Measurements from ENCODE around the gene UBXN4. TPM values are rescaled to one million over a fixed set of nuclear protein-coding genes. Genes with fewer than 3 reads are reported as not detected.
A peak's percentile ranks its signal among the peaks of the same experiment; 100 is the strongest.

The UBXN4 gene
- total and polyA plus RNA-seq, 12 donors = 50.0 to 145 (median 96.3) TPM

DNA sequence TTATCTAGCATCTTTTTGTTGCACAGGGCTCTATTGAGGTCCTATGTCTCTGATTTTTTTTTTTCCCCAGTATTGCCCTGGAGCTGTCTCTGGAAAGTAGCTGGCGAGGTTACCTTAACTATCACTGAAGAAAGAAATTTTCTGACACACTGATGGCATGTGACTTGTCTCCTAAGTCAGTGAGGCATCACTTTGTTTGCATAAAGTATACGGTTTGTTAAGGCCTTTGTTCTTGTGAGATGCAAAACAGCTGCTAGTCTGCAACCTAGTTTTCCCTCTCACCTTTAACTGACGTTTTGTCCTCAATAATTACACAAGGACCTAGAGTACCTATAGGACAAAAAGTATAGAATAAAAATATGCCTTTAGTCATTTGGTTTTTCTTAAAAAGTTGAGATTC is 41.8 kb downstream of the UBXN4 start:
- no peaks in the 10 kb centered on the region for H3K4me1 ChIP-seq (replicated peaks in 1 of 2)
- H3K36me3 ChIP-seq (replicated peaks in 1 of 2) = peaks cover 0 to 64% of the 10 kb centered on the region in 2 donors
- no peak overlapping the region for H3K27ac ChIP-seq
- no peaks in the 10 kb centered on the region for H3K27me3 ChIP-seq
- intact Hi-C loops (cut with DNase I) = no loop called here
- WGBS, 4 donors = 83 to 93% (median 87%) methylated on average over 3 of the region's 3 CpGs
- H3K9me3 ChIP-seq (replicated peaks in 1 of 3) = no peaks in the 10 kb centered on the region
- H3K4me3 ChIP-seq = no peak overlapping the region
- TF ChIP-seq, protein P1, sequence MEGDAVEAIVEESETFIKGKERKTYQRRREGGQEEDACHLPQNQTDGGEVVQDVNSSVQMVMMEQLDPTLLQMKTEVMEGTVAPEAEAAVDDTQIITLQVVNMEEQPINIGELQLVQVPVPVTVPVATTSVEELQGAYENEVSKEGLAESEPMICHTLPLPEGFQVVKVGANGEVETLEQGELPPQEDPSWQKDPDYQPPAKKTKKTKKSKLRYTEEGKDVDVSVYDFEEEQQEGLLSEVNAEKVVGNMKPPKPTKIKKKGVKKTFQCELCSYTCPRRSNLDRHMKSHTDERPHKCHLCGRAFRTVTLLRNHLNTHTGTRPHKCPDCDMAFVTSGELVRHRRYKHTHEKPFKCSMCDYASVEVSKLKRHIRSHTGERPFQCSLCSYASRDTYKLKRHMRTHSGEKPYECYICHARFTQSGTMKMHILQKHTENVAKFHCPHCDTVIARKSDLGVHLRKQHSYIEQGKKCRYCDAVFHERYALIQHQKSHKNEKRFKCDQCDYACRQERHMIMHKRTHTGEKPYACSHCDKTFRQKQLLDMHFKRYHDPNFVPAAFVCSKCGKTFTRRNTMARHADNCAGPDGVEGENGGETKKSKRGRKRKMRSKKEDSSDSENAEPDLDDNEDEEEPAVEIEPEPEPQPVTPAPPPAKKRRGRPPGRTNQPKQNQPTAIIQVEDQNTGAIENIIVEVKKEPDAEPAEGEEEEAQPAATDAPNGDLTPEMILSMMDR (IDR thresholded peaks at IDR 0.05) = no peak
- TF ChIP-seq POLR2A (IDR thresholded peaks at IDR 0.05) = no peak
- no peak for DNase-seq

DNA sequence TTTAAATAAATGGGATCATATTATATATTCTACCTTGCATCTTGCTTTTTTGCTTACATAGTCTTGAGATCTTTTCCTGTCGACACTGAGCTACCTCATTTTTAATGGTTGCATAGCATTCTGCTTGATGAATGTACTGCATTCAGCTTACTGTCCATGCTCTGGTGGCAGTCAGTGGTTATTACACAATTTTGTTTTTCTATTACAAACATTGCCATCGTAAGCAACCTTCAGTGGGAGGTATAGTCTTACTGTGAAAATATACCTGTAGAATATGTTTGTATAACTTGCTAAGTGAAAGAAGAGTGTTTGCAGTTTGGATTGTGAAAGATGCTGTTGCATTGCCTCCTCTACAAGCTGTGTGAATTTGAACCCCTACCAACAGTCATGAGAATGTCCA is 43.4 kb downstream of the UBXN4 start:
- Histone ChIP-seq H3K27me3 (no peaks in the 10 kb centered on the region), H3K4me3 (no peak overlapping the region), H3K36me3 (replicated peaks in 1 of 2) (peaks cover 0 to 51% of the 10 kb centered on the region in 2 donors), H3K4me1 (replicated peaks in 1 of 2) (no peaks in the 10 kb centered on the region), H3K27ac (no peak overlapping the region), H3K9me3 (replicated peaks in 1 of 3) (no peaks in the 10 kb centered on the region)
- intact Hi-C loops (cut with DNase I) = no loop called here
- WGBS, 4 donors = 86 to 96% (median 94%) methylated on average over 2 of the region's 2 CpGs
- no peak for DNase-seq
- TF ChIP-seq, protein P1 (IDR thresholded peaks at IDR 0.05) = peak in 4 of 6 experiments; percentile 8 to 29 (median 22)
- TF ChIP-seq POLR2A (IDR thresholded peaks at IDR 0.05) = no peak

DNA sequence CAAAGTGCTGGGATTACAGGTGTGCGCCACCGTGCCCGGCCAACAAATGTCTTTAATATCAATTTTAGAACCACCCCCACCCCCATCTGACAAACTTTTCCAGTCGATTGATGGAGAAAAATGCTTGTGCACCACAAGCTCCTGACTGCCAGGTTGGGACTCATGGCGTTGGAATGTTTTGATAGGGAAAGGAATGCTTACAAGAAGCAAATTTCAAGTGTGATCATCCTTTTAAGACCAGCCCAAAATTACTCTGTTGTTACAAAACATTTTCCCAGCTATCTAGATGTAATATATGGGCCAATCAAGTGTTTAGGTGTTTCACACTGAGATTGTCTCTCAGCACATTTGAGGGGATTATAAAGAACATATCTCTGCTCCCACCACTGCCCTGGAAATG is 45.2 kb downstream of the UBXN4 start:
- TF ChIP-seq POLR2A (IDR thresholded peaks at IDR 0.05) = no peak
- TF ChIP-seq, protein P1 (IDR thresholded peaks at IDR 0.05) = no peak

DNA sequence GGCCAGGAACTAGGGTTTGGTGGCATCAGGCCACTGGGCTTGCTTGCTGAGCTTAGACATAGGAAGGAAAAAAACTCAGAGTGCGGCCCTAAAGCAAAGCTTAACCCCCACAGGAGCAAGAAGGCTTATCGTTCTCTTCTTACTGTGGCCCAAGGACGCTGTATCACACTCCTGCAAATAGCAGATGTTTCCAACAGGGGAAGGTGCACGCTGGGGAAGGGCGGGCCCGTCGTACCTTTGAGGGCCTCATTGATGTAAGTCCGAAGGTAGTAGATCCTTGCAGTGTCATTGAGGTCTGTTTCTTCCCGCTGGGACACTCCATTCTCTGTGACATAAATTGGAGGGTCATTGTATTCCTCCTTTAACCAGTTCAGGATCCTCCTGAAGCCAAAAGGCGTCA is 48.8 kb downstream of the UBXN4 start:
- intact Hi-C loops (cut with DNase I) = no loop called here
- no peak for DNase-seq
- TF ChIP-seq POLR2A (IDR thresholded peaks at IDR 0.05) = no peak
- TF ChIP-seq, protein P1 (IDR thresholded peaks at IDR 0.05) = no peak
- Histone ChIP-seq H3K4me3 (no peak overlapping the region), H3K36me3 (replicated peaks in 1 of 2) (no peaks in the 10 kb centered on the region), H3K4me1 (replicated peaks in 1 of 2) (no peaks in the 10 kb centered on the region), H3K27ac (no peak overlapping the region), H3K27me3 (no peaks in the 10 kb centered on the region), H3K9me3 (replicated peaks in 1 of 3) (no peaks in the 10 kb centered on the region)
- 91 to 94% (median 92%) methylated on average over 10 of the region's 10 CpGs for WGBS, 4 donors

More for the DNA sequence above, 45.2 kb downstream of the UBXN4 start:
- H3K4me1 ChIP-seq (replicated peaks in 1 of 2) = no peaks in the 10 kb centered on the region
- DNase-seq = no peak
- no peaks in the 10 kb centered on the region for H3K27me3 ChIP-seq
- no peaks in the 10 kb centered on the region for H3K9me3 ChIP-seq (replicated peaks in 1 of 3)
- 76 to 92% (median 90%) methylated on average over 5 of the region's 5 CpGs for WGBS, 4 donors
- intact Hi-C loops (cut with DNase I) = no loop called here
- H3K36me3 ChIP-seq (replicated peaks in 1 of 2) = peaks cover 0 to 33% of the 10 kb centered on the region in 2 donors
- no peak overlapping the region for H3K27ac ChIP-seq
- H3K4me3 ChIP-seq = no peak overlapping the region
